Measurements from ENCODE around the gene ZBTB42. TPM values are rescaled to one million over a fixed set of nuclear protein-coding genes. Genes with fewer than 3 reads are reported as not detected.

Gene ZBTB42
- total RNA-seq, 2 donors from 2014 or later, result 6.6 to 7.0 TPM

Other genes starting within 250 kb of the ZBTB42 start
- under 1 TPM in 1 of 2 donors, not detected in 1; 0.13 TPM for gene C14orf180, start 221.3 kb upstream of the ZBTB42 start, total RNA-seq
- under 1 TPM in 1 of 2 donors, not detected in 1; 0.69 TPM for gene TMEM179, start 196.3 kb upstream of the ZBTB42 start, total RNA-seq
- 100 to 1,000 TPM; 162 to 264 TPM for gene INF2, start 111.5 kb upstream of the ZBTB42 start, total RNA-seq
- gene ADSS1, start 76.9 kb upstream of the ZBTB42 start, total RNA-seq, result 1 to 10 TPM; 3.5 to 4.0 TPM
- gene SIVA1, start 48.0 kb upstream of the ZBTB42 start, total RNA-seq, result 100 to 1,000 TPM in 1 of 2 donors, 10 to 100 TPM in 1; 58.8 to 153 TPM
- 100 to 1,000 TPM; 117 to 181 TPM for gene AKT1, start 5.4 kb upstream of the ZBTB42 start, total RNA-seq
- gene CEP170B, start 64.2 kb downstream of the ZBTB42 start, total RNA-seq, result 100 to 1,000 TPM in 1 of 2 donors, 10 to 100 TPM in 1; 57.2 to 110 TPM
- 1 to 10 TPM in 1 of 2 donors, not detected in 1; 1.2 TPM for gene PLD4, start 123.8 kb downstream of the ZBTB42 start, total RNA-seq
- 10 to 100 TPM in 1 of 2 donors, 1 to 10 TPM in 1; 5.1 to 21.5 TPM for gene AHNAK2, start 177.3 kb downstream of the ZBTB42 start, total RNA-seq
- 1 to 10 TPM; 3.8 TPM for gene CLBA1, start 184.7 kb downstream of the ZBTB42 start, total RNA-seq
- gene CDCA4, start 220.0 kb downstream of the ZBTB42 start, total RNA-seq, result 10 to 100 TPM in 1 of 2 donors, 1 to 10 TPM in 1; 8.3 to 16.3 TPM